ENCODE data around the gene MYO16. TPM values are rescaled to one million over a fixed set of nuclear protein-coding genes. Genes with fewer than 3 reads are reported as not detected.
"Not testable (repeated sequence)": the region's sequence is repeated elsewhere in the genome, so short reads cannot be mapped to it uniquely, and the experiment has no call there.

Gene MYO16
- total RNA-seq, 1 donor from 2014 or later = 0.20 TPM

DNA sequence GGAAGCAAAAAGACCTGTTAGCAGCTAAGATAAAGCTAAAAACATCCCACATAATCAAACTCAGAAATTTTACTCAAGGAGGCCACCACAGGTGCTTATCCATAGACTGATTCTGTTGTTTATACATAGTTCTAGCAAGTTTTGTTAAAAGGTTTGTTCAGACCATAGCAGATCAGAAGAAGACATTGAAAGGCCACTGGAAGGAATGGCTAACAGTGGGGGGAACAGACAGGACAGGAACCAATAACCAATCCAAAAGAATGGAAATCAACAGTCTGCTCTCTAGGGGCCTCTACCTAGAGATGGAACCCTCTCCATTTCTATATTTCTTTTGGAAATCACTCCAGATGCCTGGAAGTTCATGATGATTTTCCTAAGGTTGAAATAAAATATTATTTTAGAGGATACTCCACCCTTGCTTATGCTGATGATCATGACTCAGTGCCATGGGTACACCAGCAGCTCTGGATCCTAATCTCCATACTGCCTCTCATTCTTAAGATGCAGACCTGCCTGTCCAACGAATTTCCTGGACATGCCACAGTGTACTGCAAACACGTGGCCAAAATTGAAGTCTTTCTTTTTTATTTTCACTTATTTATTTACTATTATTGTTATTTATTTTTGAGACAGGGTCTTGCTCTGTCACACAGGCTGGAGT lies 260.0 kb downstream of the MYO16 start:
- DNase-seq (ENCODE audit: low spot score) = no peak

DNA sequence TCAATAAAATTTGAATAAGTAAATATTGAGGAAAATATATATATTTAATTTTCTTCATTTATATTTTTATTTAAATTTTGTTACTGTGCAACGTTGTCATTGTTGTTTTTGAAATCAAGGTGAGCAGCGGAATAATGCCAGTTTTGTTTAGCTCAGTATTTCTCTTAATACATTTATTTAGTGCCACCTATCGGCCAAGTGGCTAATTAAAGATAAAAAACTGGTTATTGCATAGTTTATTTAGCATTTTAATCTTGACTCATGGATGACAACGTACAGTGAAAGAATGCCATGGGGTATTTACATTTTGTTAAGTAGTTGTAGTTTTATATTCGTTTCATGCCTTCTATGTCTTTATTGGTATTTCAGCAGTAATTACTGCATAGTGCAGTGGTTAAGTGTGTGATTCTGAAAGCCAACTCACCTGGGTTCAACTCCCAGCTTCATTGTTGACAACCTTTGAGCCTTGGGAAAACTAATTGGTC lies 265.9 kb downstream of the MYO16 start:
- DNase-seq (ENCODE audit: low spot score) = no peak

DNA sequence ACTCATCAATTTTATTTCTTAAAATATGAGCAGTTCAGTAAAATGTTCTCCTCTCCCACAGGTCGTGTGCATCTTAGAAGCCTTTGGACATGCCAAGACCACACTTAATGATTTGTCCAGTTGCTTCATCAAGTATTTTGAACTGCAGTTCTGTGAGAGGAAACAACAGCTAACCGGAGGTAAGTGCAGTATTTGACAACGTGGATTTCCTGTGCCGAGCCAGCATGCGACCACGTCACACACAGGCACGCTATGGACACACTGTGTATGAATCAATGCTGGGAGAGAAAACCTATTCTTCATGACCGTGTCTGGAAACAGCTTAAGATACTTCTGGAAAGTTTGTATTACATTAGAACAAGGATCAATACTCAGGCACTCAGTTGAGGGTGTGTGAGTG lies 268.5 kb downstream of the MYO16 start:
- no peak for DNase-seq (ENCODE audit: low spot score)

DNA sequence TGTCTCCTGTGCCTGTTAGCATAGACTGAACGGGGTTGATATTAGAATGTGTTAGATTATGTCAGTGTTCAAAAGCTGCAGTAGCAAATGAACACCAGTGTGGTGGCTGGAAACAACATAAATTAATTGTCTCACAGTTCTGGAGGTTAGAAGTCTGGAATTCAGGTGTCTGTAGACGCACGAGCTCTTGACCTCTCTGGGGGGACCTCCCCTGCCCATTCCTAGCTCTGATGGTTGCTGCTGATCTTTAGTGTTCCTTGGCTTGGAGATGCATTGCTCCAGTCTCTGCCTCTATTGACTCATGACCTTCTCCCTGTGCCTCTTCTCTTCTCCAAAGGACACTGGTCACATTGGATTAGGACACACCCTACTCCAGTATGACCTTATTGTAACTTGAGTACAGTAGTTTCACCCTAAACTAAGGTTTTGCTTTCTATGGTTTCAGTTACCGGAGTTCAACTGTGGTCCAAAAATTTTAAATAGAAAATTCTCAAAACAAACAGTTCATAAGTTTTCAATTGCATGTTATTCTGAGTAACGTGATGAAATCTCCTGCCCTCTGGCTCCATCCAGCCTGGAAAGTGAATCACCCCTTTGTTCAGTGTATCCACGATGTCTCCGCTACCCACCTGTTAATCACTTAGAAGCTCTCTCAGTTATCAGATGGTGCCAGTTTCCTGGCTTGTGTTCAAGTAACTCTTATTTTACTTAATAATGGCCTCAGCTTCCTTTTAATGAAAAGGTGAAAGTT lies 273.2 kb downstream of the MYO16 start:
- DNase-seq (ENCODE audit: low spot score) = no peak

DNA sequence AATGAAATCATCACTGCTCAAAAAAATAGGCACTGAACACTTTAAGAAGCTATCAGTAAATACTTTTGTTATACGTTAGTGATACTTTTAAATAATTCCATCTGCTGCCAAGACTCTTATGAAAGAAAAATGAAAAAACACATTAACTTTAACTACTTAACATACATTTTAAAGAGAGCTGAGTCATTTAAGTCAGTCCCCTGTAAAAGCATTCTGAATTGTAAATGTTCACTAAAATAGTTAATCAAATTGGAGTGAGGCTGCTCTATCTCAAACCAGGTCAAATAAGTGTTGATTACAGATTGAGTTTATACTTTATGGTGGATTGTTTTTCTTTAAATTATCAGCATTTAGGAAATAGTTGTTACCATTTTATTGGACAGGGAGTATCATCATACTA lies 274.2 kb downstream of the MYO16 start:
- DNase-seq (ENCODE audit: low spot score) = no peak

DNA sequence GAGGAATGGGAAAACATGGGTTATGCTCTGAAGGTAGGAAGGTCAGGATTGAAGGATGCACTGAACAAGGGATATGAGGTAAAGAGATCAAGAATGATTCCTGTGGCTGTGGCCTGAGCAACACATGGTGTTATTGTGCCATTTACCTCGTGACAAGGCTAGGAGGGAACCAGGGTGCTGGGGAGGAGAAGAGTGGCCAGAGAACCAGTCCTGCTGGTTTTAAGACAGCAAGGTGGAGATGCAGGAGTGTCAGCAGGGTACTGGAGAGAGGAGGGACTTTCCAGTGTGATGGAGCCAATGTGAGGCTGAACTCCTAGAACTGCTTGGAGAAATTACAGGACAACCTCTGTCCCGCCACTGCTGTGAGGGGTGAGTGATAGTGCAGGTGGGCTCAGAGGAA lies 282.4 kb downstream of the MYO16 start:
- DNase-seq (ENCODE audit: low spot score) = peak; percentile 48

DNA sequence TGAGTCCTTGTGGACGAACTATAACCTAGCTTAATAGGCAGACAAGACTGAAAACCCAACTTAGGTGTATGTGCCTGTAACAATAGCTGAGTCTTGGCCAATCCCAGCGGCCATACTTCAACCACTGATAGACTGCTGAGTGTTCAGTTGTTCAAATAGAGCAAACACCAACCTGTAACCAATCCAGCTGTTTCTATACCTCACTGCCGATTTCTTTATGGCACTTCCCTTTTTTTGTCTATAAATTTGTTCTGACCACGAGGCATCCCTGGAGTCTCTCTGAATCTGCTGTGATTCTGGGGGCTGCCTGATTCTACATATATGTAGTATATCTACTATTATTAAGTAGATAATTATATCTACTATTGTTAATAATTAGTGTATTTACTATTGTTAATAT lies 284.3 kb downstream of the MYO16 start:
- not testable (repeated sequence) for DNase-seq (ENCODE audit: low spot score)

DNA sequence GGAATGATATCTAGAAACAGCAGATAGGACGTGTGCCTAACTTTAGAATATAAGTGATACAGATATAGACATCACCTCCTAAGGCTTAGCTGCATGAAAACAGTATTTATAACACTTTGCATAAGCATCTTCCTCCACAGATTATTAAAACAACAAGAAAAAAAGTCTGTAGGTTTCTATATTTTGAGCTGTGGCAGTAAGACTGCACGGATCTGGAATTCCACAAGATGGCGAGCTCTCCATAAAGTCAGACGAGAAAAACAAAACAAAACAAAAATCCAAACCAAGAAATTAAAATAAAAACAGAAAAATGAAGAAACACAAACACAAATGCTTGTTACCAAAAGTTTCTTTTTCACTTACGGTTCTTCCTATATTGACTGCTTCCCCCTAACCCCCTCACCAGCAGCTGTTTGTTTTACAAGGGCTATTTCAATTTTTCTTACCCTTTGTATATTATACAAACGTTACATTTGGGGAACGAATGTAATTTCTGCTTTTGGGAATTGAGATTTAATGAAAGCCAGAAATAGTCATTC lies 285.8 kb downstream of the MYO16 start:
- DNase-seq (ENCODE audit: low spot score) = peak; percentile 37

DNA sequence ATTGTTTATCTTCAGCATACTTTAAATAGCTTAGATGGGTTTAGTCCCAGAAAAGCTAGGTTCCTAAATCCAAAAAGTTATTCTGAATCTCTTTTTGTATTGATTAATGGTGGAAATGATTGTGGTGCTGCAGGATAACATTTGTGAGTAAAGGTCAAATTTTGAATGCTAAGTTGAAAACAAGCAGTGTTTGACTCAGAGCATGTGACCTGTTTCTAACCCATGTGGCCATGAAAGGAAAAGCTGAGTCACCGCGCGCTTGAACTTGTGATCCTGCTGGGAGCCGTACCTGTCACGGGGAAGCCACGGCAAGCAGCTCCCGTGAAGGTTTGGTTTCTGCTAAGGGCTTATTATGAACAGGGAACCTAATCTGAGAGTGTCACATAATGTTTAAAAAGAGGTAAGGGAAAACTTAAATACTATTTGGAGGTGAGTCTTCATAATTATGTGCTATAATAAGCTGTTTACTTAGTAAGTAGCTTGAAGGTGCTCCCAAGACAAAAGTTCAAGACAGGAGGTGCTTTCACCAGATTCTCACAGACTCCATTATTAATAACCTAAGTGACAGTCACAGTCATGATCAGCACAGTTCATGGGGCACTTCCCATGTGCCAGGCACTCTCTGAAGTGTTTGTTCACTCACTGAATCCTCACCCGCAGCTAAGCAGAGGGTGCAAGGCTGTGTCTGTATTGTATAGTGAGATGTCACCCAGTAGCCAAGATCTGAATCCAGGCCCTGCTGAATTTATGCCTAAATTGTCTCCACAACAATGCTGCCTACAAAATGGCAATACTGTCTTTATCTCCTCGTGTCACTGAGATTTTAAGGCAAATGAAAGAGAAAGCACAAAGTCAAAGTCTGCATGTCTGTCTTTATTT lies 286.5 kb downstream of the MYO16 start:
- peak; percentile 95 for DNase-seq (ENCODE audit: low spot score)

DNA sequence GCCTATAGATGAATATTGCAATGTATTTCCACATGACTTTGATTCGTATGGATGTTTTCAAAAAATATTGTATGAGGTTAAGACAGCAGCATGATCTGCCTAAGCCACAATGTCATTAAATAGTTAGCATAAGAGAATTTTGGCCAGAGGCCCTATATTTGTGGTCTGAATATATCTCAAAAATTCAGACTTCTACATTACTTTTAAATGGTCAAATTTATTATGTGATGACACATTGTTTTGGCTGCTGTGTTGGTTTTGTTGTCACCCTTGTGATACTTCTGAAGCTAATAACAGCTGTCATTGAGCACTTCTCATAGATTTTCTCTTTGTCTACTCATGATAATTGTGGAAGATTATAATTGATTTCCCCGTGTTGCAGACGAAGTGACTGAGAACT lies 288.2 kb downstream of the MYO16 start:
- DNase-seq (ENCODE audit: low spot score) = no peak

DNA sequence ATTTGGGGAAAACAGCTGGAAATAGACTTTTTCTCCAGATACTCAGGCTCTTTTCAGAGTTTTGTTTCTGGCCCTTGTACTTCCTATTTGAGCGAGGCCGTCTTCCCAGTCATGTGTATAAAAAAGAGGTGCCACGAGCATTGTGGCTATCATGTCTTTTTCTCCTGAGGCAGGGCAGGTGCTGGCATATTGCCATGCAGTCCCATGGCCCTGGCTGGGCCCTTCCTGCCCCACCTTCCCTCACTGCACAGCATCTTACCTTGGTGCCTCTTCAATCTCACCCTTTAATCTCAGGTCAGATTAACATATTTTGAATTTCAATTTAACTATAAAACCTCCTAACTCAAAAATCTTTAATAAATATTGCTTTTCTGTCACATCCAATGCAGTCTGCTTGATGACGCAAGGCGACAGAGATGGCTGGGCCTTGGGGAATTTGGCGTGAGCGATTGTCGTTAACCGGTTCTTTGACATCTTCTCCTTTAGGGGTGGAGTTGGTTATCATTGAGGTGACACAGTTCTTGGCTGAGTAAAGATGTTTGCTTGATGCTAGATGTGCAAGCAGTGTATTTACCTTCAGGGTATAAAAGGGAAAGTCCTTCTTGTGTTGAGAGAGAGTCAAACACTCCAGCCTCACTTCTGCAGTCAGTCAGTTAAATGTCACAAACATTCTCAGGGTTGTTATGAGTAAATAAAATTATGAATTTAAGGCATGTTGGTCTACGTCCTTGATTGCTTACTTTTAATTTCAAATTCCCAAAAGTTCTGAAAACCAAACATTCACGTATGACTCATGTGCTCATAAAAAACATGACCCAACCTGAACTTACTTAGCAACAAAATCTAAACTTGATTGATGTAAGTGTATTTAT lies 289.9 kb downstream of the MYO16 start:
- DNase-seq (ENCODE audit: low spot score) = peak; percentile 53

DNA sequence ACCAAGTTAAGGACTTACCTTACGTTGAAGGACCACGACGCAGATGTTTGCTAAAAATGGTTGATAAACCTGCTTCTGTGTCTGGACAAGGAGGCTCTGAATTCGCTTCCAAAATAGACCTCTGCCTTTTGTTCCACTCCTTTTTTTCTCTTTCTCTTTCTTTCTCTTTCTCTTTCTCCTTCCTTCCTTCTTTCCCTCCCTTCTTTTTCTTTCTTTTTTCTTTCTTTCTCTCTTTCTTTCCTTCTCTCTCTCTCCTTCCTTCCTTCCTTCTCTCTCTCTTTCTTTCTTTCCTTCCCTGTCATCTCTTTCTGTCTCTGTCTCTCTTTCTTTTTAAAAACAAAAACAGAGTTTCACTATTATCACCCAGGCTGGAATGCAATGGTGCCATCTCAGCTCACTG lies 290.7 kb downstream of the MYO16 start:
- DNase-seq (ENCODE audit: low spot score) = no peak

DNA sequence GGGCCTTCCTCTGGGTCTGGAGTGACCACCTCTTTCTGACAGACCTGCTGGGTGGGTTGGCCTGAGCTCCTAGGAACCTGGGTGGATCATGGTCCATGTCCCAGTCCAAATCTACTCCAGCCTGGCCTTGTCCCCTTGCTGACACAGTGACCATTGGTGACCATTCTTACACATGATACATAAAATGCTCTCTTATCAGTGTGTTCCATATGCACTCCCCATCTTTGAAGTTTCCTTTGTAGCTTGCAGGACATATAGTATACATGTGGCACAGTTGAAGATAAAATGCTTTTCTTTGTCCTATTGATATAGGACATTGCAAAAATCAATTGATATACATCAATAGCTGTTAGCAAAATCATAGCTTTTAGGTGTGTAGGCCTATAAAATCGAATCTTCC lies 291.8 kb downstream of the MYO16 start:
- DNase-seq (ENCODE audit: low spot score) = no peak

DNA sequence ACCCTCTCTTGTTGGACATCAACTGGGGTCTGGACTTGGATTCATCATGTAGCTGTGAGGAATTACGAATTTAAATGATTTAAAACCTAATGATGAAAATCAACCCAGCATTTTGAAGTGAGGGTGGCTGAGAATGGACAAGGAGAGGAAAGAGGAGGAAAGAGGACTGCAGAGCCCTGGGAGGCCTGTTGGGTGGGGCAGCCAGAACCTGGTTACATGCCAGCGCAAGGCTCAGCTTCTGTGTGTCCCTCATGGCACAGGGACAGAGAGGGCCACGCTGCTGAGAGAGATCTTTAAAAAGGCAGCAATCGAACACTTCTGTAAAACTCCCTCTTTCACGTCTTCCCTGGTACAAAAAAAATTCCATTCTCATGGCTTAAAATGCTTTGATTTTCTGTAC lies 292.7 kb downstream of the MYO16 start:
- peak; percentile 53 for DNase-seq (ENCODE audit: low spot score)

DNA sequence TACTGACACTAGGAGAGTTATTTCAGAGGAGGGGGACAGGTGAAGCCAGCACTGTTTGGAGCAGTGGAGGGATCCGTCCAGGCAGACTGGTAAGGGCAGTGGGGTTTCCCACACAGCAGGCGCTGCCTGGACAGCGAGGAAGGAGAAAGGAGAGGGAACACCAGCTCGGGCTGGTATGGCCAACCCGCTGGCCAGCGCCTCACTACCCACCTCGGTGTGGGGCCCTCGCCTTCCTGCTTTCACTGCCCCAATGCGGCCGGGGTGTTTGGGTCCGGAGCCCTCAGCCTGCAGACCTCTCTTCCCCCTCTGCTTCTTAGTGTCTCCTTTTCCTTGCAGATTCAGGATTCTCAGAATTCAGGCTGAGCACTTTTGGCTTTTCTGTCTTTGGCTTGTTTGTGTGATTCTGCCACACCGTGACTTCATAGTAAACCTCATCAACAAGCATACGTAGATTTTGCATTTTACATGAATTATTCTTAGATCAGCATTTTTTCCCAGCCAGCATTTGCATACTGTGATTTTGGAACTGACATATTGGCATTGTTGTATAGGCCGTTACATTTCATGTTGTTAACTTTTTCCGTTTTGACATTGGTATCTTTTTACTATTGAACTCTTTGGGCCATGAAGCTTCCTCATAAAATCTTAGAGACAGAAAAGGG lies 294.1 kb downstream of the MYO16 start:
- DNase-seq (ENCODE audit: low spot score) = no peak

DNA sequence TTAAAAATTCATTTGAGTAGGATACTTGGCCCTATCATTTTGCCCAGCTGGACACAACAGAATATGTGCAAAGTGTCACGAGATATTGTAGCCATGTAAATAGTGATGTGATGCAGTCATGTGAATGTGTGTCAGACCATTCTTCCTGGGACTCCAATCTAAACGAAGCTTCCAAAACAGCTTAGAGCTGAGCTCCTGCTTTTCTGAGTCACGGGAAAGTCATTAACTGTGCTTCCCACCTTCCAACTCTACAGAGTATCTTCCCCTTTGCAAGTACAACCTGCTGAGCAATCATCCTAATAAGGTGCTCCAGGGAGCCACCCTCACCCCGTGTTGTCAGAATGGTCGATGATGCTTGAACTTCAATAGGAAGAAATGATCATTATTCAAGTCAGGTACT lies 294.7 kb downstream of the MYO16 start:
- DNase-seq (ENCODE audit: low spot score) = no peak

DNA sequence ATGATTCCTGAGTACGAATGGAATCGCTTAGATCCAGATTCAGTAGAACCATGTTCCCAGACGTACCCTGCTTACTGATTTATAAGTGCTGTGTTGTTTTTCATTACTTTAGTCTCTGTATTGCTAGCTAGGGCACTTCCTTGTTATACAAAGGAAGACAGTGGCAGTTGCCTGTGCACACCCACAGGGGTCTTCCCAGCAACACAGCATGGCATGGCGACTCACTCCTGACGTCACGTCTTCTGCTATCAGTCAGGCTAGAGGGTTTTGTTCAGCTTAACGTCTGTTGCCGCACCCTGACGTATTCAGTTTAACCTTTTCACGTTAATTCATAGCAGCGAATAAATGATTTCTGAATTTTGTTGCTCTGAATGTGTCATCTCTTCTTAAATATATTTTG lies 295.1 kb downstream of the MYO16 start:
- no peak for DNase-seq (ENCODE audit: low spot score)

DNA sequence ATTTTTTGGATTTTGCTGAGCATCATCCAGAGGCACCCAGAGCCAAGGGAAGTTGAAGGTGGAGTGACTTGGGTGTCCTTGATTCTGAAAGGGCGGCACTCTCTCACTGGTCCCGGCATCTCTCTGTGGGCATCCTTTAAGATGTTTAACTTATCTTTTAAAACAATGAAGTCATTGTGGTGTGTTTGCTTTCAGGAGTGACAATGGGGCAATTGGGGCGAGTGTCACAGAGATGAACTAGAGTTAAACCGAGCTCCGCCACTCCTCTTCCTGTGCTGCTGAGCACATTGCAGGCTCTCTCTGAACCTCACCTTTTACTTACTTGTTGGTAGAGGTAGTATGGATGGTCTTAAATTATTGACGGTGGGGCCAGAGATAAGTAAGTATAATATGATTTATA lies 295.7 kb downstream of the MYO16 start:
- no peak for DNase-seq (ENCODE audit: low spot score)

DNA sequence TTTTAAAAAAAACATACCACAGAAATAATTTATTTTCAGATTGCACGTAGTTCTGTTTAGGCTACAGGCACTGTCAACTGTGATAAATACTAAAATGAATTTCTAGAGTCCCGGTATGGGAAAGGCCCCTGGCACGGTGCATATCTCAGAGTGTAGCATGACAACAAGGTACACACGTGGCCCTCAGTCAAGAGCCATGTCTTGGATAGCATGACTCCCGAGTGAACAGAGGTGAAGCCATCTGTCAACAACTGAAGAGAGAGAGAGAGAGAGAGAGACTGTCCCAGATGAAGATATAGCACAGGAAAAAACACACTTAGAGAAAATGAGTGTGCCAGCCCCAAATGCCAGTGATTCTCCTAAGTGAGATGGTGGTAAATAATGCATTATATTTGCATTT lies 297.5 kb downstream of the MYO16 start:
- no peak for DNase-seq (ENCODE audit: low spot score)

DNA sequence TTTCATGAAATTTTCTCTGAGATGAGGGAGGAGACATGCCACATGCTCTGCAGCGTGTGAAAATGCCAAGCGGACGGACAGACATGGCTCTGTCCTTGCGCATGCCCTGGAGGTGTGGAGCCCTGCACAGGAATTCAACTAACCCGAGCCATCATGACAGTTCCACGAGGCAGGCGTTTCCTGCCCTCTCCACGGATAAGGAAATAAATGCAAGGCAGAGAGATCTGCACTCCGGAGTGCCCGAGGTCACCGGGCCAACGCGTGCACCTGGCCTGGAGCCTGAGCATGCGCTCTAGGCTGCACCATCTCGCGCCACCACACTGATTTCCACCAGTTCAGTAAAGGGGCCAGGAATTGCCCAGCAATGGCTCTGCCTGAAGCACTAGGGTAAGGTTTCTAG lies 298.2 kb downstream of the MYO16 start:
- no peak for DNase-seq (ENCODE audit: low spot score)
